NCI-H748 (cell line): ENCODE measurements around the gene PHF12.
A peak's percentile ranks its signal among the peaks of the same experiment; 100 is the strongest.
"Not testable (repeated sequence)": the region's sequence is repeated elsewhere in the genome, so short reads cannot be mapped to it uniquely, and the experiment has no call there.

ENCODE experiments used
- DNase-seq: peaks from one replicate; lab custom pipeline; 2025; ENCODE audit not compliant: unreplicated experiment; lab: John Stamatoyannopoulos, UW

The PHF12 gene

GRCh38 chr17:28904800-28905199 lies 46.5 kb downstream of the PHF12 start:
- no peak for DNase-seq

DNA sequence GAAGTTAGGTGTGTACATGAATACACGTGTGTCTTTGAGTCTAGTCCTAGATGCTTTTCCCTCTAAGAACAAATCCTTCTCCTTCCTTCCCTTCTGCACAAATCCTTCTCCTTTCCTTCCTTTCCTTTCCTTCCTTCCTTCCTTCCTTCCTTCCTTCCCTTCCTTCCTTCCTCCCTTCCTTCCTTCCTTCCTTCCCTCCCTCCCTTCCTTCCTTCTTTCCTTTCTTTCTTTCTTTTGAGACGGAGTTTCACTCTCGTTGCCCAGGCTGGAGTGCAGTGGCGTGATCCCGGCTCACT lies 47.8 kb downstream of the PHF12 start:
- DNase-seq = not testable (repeated sequence)

- DNase-seq = peak; percentile 98
Measured at GRCh38 chr17:28902819-28903545, 48.3 kb downstream of the PHF12 start, which contains the start of gene DHRS13. Gene DHRS13 (minus strand): TSS chr17:28903079. CDS start chr17:28902944, 135 bp downstream.

DNA sequence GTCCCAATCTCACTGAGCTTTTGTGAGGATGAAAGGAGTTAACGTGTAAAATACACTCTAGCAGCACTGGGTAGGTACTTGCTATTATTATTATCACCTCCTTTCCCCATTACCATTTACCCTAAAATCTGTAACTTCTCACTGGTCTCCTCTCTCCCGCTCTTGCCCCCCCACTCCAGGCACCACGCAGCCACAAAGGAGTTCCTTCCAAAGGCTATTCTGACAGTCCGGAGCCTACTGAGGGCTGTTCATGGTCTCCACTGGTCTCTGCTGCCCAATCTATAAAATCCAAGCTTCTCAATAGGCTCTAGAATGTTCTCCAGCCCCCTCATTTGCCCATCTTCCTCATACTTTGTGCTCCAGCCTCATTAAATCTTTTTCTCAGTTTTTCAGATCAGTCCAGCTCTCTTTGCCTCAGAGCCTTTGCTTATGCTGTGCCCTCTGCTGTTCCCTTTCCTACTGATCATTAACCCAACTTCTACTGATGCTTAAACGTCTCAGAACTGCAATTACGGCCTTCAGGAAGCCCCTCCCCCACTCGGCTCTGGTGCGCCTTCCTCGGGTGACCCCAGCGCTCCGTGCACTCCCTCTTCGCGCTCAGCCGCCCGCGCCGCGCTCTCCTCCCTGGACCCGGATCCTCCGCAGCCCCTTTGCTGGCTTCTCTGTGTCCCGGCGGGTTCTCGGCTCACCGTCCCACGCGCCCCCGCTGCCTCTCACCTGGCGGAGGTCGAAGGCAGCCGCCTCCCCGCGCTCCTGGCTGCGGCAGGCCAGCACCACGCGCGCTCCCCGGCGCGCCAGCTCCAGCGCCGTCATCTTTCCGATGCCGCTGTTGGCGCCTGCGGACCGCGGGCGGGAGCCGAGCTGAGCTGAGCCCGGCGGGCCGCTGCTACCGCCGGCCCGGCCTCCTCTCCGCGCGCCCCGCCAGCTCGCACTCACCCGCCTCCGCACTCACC lies 49.2 kb downstream of the PHF12 start:
- DNase-seq = peak; percentile 88

- DNase-seq = no peak
Measured at GRCh38 chr17:28900986-28901726, 50.2 kb downstream of the PHF12 start.

- no peak for DNase-seq
Measured at GRCh38 chr17:28899212-28899815, 52.0 kb downstream of the PHF12 start.

- no peak for DNase-seq
Measured at GRCh38 chr17:28898527-28898955, 52.8 kb downstream of the PHF12 start.

GRCh38 chr17:28897769-28898526 lies 53.4 kb downstream of the PHF12 start:
- DNase-seq = no peak

GRCh38 chr17:28896884-28897768 lies 54.2 kb downstream of the PHF12 start, which contains the start of gene FLOT2:
Gene FLOT2 (minus strand): TSS chr17:28897733. CDS start chr17:28897574, 159 bp downstream.
- DNase-seq = peak; percentile 83

DNA sequence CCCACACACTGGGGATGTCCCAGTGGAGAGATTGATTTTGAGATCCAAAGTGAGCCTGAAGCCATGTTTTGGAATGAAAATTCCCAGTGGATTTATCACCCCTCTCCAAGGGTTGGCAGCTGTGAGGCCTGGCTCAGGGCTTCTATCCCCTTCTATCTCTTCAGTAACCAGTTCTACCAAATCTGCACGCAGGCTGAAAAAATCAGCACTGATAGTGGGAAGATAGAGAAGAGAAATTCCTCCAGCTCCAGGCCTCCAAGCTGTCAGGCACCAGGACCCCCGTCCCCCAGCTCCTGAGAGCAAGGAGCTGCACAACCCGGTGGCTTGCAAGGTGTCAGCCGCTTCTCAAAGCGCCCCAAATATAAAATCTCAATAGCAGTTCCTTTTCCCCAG lies 54.8 kb downstream of the PHF12 start:
- peak; percentile 41 for DNase-seq

DNA sequence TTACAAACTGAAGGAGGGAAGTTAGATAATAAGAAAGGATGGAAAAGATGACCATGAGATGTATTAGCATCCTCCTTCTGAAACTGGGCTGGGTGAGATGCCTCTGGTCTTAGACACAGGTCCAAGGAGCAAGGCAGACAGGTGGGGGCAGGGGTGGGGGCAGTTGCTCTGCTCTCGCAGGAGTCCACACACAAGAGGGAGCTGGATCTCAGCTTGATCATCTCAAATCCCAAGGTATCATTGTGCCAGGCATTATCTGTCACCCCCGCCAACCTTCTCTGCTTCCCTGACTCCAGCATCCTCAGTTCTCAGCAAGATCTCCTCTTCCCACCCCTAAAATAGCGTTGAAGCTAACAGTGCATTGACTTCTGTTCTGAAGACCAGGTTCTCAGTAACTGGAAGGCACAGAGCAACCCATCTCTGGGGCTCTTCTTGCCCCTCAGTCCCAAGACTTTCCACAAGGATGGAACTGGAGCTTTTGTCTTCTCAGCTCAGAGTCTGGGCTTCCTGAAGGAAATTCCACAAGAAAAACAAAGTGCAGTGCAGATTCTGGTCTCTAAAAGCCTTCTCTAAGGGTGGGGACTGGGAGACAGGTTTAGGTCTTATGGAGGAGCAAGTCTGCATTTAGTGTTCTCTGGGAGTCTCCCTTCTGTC lies 55.4 kb downstream of the PHF12 start:
- DNase-seq = no peak

GRCh38 chr17:28893248-28894183 lies 57.8 kb downstream of the PHF12 start:
- not testable (repeated sequence) for DNase-seq

DNA sequence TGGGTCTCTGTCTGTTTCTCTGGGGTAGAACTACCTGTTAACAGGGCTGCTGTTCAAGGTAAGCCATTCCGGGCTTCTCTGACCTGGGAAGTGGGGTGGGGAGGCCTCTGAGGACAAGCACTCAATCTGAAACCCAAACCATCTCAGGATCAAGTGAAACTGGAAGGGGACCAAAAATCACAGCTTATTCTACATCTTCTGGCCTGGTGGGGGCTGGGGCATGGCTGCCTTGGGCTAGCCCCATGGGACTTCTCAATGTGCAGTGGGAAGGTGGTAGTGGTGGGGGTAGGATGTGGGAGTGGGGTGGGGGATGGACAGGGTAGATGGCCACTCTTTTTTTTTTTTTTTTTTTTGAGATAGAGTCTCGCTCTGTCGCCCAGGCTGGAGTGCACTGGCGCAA lies 59.3 kb downstream of the PHF12 start:
- no peak for DNase-seq

DNA sequence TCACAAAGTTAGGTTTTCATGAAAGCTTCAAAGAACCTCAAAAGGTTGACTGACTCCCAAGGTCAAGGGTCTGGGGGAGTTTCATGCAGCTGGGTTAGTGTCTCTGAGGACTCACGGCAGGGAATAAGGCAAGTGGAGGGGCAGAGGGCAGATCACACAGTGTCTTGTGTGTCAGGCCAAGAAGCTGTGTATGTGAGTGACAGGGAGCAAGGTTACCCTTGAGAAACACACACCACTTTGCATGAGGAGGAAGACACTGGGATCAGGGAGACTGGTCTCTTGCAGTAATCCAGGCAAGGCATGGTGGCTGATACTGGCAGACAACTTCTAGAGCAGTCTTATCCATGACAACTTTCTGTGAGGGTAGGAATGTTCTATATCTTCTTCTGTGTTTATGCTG lies 60.1 kb downstream of the PHF12 start:
- no peak for DNase-seq

DNA sequence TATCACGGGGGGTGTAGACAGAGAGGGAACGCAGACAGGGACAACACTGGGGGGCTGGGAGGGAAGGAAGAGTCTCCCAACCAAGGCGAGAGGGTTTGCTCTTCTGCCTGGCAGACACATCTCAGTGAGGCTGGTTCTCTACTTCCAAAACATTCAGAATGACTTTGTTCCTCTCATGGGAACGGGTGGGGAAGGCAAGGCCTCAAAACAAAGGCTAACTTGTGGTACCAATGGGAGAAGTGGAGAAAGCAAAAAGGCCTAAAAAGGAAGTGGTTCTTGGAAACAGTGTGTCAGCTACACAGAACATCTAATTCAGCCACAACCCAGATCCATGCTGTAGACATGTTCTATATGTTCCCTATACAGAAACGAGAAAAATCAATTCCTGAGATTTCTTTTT lies 61.3 kb downstream of the PHF12 start:
- no peak for DNase-seq

- DNase-seq = no peak
Measured at GRCh38 chr17:28888832-28889231, 62.5 kb downstream of the PHF12 start.

DNA sequence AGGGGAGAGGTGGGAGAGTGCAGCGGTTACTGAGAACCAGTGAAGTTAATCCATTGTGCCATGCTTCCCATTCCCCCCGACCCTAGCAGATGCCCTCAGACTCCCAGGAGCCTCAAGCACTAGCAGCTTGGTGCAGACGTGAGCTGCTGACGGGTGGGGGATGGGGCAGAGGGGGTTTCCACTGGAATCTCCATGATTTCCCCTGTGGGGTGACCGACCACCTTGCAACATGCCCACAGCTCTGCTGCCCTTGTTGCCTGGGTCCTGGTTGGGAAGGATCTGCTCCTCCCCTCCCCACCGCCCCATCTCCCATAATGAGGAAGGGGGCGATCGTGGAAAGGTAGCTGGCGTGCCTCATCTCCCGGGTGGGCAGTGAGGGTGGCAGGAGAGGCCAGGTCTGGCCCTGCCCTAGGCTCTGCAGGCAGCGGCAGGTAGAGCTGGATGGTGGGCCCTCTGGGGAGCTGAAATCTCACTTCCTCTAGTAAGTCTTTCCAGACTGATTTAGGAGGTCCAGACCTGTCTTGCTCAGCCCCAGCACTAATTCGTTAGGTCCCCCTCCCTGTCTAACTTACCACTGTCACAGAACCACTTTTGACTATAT lies 63.3 kb downstream of the PHF12 start:
- DNase-seq = no peak
